ENCODE results near the gene RAB1A.
"Not testable (repeated sequence)": the region's sequence is repeated elsewhere in the genome, so short reads cannot be mapped to it uniquely, and the experiment has no call there.

Gene RAB1A

DNA sequence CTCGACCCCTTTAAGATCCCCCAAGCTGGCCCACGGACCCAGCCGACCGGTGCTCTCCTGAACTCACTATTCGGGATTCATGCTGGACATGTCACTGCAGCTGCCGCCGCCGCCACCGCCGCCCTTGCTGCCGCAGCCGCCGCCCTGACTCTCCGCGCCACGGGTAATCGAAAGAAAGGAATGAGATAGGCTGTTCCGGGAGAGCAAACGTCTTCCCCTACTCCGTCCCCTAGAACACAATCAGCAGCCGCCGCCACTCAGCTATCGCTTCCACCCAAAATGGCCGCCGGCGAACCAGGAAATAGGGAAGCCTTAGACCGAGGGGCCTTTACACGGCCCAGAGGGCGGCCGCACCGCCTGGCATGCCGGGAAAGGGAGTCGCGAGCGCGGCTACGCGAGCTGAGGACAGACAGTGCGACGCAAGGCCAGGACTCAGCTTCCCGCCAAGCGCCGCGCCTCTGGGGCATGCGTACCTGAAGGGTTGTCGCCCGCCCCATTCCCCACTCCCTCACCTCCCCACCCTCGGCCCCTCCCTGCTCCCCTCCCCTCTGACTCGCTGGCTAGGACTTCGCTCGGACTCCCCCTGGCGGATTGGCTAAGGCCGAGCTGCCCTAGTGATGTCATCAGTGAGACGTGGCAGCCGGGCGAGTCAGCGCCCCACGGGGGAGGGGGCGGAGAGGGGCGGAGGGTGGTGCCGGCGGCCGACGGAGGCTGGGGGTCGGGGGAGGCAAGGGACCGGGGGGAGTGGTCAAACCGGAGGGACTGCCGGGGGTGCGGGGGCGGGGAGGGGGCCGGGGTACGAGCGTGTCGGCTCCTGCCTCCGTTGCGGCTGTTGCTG, at the start of gene RAB1A:
RAB1A (minus strand) TSS at position 281 of the 838 bp plus-strand sequence; CDS start at position 90, 191 bp downstream.
- DNase-seq, result peak; percentile 100

DNA sequence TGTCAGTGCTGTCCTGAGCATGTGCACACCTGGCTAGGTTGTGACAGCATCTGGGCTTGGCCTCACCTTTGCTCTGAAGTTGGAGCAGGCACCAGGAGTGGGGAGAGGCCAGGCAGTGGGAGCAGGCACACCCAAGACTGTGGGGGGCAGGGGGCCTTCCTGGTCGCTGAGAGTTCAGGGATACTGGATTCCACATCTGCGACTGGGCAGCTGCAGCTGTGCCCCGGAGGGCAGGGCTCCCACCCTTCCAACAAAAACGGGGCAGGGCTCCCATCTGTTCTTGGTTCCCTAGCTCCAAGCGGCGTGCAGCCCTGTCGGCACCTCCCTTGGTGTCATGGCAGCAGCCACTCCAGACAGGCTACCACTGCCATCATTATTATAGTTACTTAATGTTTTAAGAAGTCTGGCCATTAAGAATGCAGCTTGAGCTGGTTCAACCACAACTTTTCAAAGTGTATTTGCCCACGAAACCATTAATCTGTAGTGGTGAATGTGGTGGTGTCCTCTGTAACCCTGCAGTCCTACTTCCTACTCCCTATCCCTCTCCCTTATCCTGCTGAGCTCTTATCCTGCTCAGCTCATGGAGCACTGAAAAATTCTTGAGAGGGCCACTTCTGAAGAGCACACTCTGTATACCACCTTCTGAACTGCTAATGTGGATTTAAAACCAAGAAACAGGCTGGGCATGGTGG, 48.0 kb upstream of the RAB1A start:
- no peak for DNase-seq

DNA sequence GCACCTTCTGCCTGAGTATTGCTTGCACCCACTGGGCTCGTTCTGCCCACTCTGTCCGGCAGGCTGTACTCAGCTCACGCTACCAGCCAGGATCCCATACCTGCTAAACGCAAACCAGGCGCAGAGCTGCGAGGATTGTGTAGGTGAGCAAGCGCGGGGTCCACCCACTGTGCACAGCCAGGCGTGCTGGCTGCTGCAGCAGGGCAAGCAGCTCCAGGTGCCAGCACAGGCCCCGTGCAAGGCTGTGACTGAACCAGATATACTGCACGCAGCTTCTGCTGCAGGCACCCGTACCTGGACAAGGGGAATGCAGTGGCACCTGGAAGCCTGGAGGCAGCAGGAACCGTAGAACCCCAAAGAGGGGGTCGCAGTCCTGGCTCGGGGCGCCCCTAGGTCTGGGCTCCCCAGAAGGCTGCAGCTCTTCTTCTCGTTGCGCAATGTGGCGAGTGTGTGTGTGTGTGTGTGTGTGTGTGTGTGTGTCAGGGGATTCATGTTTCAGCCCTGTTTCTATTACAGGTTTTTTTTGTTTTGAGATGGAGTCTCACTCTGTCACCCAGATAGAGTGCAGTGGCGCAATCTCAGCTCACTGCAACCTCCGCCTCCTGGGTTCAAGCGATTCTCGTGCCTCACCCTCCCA, 46.1 kb upstream of the RAB1A start:
- DNase-seq, result no peak

DNA sequence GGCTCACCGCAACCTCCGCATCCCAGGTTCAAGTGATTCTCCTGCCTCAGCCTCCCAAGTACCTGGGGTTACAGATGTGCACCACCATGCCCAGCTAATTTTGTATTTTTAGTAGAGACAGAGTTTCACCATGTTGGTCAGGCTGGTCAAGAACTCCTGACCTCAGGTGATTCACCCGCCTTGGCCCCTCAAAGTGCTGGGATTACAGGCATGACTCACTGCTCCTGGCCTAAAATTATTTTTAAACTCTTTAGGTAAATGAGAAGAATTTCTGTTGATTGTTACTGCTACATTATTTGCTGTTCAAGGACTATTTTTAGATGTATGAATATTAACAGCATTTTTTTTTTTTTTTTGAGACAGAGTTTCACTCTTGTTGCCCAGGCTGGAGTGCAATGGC, 44.1 kb upstream of the RAB1A start:
- not testable (repeated sequence) for DNase-seq

DNA sequence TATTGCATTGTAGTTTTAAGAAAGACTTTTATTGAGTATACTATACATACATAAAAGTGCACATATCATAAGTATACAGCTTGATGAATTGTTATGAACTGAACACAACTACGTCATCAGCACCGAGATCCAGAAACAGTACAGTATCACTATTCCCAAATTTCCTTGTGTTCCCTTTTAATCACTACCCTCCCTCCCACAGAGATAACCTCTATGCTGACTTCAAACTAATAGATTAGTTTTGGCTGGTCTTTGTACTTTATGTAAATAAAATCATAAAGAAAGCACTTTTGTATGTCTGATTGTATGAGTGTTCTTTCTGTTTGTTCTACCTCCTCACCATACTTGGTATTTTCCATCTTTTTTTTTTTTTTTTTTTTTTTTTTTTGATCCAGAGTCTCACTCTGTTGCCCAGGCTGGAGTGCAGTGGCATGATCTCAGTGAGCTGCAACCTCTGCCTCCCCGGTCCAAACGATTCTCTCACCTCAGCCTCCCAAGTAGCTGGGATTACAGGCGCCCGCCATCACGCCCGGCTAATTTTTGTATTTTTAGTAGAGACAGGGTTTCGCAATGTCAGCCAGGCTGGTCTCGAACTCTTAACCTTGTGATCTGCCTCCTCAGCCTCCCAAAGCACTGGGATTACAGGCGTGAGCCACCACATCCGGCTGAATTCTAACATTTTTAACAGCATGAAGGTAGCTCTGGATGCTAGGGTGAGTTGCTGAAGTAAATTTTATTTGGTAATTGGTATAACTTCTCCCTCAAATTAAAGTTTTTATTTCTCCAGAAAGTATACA, 43.3 kb upstream of the RAB1A start:
- DNase-seq, result no peak

DNA sequence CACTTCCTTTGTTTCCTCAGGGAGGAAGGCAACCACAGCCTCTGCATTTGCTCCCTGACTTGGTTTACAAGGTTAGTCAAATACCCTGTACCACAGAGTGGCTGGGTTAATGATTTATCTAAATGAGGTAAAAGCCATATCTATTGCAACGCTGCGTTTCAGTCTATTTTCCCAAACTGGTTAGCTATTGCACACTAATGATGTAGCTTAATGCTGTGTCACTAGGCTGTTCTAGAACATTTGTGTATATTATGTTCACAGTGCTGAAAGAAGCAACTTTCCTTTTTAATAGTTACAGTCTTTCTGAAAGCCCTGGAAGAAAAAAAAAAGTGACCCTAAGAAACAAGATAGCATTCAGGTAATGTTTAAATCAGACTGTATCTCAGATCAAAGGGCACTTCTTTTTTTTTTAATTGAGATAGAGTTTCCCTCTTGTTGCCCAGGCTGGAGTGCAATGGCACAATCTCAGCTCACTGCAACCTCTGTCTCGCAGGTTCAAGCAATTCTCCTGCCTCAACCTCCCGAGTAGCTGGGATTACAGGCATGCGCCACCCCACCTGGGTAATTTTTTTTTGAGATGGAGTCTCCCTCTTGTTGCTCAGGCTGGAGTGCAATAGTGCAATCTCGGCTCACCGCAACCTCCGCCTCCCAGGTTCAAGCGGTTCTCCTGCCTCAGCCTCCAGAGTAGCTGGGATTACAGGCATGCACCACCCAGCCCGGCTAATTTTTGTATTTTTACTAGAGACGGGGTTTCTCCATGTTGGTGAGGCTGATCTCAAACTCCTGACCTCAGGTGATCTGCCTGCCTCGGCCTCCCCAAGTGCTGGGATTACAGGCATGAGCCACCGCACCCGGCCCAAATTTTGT, 40.9 kb upstream of the RAB1A start:
- not testable (repeated sequence) for DNase-seq

DNA sequence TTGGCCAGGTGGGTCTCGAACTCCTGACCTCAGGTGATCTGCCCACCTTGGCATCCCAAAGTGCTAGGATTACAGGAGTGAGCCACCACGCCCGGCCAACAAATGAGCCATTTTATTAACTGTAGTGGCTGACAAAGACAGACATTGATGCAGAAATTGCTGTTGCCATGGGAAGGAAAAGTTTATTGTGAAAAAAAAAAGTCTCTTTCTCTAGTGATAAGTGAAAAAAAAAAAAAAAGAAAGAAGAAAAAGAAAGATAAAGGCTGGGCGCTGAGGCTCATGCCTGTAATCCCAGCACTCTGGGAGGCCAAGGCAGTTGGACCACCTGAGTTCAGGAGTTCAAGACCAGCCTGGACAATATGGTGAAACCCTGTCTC, 39.8 kb upstream of the RAB1A start:
- no peak for DNase-seq

DNA sequence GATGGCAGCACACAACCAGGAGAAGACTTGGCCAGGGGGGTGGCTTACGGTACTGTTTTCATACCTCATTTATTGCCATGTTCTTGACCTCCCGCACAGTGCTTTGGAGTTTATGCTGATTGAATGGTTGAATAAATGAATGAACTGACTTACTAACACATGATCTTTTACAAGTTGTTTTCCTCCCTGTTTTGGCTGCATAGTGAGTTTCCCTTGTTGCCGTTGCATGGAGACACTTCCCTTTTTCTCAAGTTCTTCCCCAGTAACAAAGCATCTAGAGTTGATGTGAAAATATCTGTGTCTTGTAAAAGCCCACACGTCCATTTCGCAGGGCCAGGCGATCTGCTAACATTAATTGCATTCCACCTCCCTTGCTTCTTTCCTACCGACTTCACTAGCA, 35.7 kb upstream of the RAB1A start:
- no peak for DNase-seq

DNA sequence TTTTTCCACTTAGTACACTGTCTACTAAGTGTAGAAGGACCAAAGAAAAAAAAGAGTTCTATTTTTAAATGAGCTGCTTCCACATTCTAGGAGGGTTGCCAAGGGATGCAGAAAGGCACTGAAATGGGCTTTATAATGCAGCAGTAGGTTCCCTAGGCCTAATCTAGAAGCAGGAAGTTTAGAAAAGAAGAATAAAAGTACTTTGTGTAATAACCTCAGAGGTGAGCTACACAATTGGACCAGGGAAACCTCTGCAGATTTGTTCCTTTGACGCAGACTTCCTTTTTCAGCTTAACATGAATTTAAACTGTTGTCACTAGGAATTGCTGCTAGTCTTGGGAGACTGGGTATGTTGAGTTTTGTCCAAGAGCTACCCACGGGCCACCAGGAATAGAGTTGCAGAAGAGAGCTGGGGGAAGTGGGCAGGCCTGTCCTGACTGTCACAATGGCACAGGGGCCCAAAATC, 34.6 kb upstream of the RAB1A start:
- no peak for DNase-seq

DNA sequence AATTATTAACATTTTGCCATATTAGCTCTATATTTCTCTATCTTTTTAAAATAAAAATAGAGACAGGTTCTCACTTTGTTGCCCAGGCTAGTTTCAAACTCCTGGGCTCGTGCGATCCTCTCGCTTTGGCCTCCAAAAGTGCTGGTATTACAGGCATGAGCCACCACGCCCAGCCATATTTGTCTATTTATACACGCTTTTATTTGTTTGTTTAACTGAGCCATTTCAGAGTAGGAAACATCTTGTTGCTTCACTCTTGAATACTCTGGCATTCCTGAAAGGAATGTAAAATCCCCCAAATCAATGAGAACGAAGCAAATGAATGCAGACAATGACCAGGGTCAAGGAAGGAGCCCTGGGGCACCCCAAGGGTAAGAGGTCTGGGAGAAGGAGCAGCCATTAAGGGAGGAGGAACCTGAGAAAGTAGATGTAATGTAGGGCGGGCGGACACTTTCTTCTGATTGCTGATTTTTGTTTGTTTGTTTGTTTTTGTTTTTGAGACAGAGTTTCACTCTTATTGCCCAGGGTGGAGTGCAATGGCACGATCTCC, 31.7 kb upstream of the RAB1A start:
- DNase-seq, result no peak

DNA sequence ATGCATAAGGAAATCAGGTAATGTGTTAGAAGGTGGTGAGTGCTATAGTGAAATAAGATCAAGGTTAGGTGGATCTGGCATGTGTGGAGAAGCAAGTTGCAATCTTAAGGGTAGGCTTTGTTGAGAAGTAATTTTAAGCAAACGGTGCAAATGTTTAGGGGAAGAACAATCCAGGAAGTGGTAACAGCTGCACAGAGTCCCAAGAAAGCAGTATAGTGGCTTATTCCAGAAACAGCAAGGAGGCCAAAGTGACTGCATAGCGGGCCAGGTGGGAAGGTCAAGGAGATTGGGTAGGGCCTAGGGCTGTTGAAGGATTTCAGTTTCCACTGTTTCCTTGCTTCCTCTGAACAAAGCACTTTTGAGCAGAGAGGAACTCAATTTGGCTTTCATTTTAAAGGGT, 30.0 kb upstream of the RAB1A start:
- DNase-seq, result no peak

DNA sequence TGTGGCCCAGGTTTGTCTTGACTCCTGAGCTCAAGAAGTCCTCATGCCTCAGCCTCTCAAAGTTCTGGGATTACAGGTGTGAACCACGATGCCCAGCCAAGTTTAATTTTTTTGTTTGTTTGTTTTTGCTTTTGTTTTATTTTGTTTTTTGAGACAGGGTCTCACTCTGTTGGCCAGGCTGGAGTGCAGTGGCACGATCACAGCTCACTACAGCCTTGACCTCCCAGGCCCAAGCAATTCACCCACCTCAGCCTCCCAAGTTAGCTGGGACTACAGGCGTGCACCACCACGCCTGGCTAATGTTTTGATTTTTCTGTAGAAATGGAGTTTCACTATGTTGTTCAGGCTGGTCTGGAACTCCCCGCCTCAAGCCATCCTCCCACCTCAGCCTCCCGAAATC, 29.4 kb upstream of the RAB1A start:
- DNase-seq, result no peak

DNA sequence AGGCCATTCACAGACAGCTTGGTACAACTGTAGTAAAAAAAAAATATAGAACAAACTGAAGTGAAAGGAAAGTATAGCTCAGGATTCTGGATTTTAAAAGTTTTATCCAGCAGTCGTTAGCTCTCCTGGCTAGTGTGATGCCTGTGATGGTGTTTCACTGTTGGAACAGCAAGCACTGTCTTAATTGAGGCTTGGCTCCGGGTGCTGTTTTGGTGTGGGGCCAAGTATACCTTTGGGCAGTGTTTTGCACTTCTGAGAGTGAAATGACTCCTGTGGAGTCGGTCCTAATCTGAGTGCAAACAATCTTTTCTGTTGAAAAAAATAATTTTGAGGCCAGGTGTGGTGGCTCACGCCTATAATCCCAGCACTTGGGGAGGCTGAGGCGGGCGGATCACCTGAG, 28.7 kb upstream of the RAB1A start:
- DNase-seq, result no peak

DNA sequence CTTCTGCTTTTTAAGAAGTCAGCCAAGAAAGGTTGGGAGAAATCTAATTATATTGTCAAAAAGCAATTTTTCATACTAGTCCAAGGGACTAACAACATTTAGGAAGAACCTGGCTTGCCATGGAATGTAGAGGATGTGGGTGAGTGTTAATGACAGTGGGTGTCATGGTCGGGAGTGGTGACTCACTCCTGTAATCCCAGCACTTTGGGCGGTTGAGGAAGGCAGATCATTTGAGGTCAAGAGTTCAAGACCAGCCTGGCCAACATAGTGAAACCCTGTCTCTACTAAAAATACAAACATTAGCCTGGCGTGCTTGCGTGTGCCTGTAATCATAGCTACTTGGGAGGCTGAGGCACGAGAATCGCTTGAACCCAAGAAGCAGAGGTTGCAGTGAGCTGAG, 27.9 kb upstream of the RAB1A start:
- DNase-seq, result not testable (repeated sequence)

DNA sequence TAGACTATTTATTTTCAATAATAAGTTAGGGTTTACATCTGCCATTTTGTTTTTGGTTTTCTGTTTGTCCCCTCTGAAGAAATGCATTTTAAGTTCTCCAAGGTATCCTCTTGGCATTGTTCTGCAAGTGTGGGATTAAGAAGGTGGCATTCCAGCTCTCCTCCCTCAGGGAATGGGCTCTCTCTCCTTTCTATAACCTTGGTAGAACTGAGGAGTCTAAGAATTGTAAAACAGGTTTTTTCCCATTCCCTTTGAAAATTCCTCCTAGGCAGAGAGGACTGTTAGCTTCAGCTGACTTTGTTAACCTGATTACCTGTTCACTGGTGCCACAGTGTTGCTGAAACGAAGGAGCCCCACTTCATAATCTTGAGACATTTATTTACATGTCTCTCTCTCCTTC, 26.1 kb upstream of the RAB1A start:
- DNase-seq, result no peak

DNA sequence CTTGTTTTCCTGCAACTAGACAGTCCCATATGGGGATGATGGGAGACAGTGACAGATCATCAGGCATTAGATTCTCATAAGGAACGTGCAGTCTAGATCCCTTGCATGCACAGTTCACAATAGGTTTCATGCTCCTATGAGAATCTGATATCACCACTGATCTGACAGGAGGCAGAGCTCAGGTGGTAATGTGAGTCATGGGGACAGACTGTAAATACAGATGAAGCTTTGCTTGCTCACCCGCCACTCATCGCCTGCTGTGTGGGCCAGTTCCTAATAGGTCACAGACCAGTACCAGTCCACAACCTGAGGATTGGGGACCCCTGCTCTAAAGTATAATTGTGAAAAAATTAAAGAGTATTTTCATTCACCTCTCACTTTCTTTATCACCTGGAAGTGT, 23.6 kb upstream of the RAB1A start:
- no peak for DNase-seq

DNA sequence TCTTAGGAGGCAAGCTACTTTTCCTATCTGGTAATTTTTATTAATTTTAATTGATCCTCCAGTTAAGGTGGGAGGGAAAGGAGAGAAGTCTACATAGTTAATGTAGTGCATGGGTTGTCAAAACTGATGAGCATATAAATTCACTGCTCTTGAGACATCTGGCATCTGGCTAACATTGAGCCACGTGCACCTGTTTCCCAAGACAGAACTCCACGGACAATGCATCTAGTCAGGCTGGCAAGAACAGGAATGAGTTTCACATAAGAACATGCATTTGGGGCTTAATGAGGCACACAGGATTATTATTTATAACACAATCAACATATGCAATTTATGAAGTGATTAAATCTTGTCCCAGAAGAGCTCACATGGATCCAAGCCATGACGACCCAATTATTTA, 16.2 kb upstream of the RAB1A start:
- DNase-seq, result no peak

DNA sequence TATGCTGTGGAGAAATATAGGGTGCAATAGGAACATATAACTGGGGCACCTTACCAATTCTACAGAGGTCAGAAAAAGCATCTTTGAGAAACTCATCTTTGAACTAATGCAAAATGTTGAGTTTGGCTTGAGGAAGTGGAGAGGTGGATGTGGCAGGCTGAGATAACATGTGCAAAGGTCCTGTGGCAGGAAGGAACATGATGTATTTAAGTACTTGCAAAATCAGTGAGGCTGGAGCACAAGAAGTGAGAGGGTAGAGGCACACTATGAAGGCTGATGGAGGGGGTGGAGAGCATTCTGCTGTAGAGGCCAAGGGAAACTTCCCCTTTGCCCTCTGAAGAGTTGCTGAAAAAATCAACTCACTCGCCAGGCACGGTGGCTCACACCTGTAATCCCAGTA, 14.7 kb upstream of the RAB1A start:
- DNase-seq, result no peak

DNA sequence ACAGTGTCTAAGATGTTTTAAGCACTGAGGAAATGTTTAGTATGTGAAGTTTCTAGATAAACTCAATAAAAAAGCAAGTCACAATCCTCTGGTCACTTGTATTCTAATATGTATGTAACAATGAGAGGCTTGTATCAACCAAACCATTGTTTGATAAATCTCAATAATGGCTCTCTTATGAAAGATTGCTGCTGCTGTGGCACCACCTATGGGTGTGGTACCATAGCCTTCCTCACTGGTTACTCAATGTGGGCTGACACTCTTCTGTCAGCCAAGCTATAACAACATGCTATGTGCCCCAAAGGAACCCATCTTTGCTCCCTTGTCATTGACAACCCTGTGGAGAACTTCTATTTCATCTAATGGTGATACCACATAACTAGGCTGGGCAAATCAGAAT, 12.6 kb upstream of the RAB1A start:
- no peak for DNase-seq

DNA sequence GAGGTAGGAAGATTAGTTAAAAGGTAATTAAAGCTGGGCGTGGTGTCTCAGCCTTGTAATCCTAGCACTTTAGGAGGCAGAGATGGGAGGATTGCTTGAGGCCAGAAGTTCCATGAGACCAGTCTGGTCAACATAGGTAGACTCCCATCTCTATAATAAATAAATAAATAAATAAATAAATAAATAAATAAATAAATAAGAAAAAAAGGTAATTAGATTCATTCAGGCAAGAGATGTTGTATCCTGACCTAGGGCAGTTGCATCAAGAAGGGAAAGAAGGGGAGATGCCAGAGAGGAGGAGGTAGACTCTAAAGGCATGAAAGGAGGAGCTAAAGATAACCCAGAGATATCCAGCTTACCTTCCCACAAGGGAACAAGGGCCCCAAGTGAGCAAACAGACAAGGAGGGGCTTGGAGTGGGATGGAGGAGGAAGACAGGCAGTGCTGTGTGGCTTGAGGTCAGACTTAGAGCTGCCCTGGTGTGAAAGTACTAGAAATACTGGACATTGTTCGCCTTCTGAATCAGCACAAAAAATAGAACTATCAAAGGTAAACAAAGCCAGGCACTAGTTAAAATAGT, 7.4 kb upstream of the RAB1A start:
- DNase-seq, result no peak

DNA sequence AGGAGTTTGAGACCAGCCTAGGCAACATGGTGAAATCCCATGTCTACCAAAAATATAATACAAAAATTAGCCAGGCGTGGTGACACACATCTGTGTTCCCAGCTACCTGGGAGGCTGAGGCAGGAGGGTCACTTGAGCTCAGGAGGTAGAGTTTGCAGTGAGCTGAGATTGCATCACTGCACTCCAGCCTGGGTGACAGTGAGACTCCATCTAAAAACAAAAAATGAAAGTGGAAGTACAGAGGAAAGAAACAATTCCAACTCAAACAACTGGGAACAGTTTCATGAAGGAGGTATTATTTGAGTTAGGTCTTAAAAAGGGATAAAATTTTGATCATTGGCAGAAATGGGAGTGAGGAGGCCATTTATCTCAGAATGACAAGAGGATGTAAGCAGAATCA, 6.3 kb upstream of the RAB1A start:
- DNase-seq, result no peak
